ENCODE data around the gene CXCR4. TPM values are rescaled to one million over a fixed set of nuclear protein-coding genes. Genes with fewer than 3 reads are reported as not detected.

Gene CXCR4
- total and polyA plus RNA-seq, 5 donors from 2014 or later = 536 to 2,224 (median 590) TPM

- H3K36me3 Mint-ChIP-seq = peaks cover 26% of the 10 kb centered on the region
- Histone ChIP-seq H3K4me1 (ENCODE audit: control insufficient read depth, insufficient read depth, low read length, poor library complexity, severe bottlenecking) (peaks cover 44% of the 10 kb centered on the region), H3K27ac (ENCODE audit: insufficient read depth, low read length, poor library complexity, severe bottlenecking) (peak overlapping the region; percentile 94), H3K36me3 (ENCODE audit: control insufficient read depth, insufficient read depth, low read length) (peaks cover 19% of the 10 kb centered on the region), H3K4me3 (ENCODE audit: low read depth, low read length) (peak overlapping the region; percentile 100), H3K27me3 (ENCODE audit: control insufficient read depth, insufficient read depth, low read length) (peaks cover 2% of the 10 kb centered on the region), H3K9me3 (ENCODE audit: control insufficient read depth in 2 of 2, low read length in 2 of 2) (no peaks in the 10 kb centered on the region)
- peaks cover 0 to 11% (median 0%) of the 10 kb centered on the region in 7 donors for H3K9me3 Mint-ChIP-seq
- DNase-seq (peak; percentile 78 to 88 (median 85)), ATAC-seq (ENCODE audit: low read depth in 2 of 2) (peak; percentile 64 to 72)
- peaks cover 22 to 73% (median 48%) of the 10 kb centered on the region in 4 donors for H3K4me1 Mint-ChIP-seq
- peak overlapping the region; percentile 92 to 99 (median 98) for H3K4me3 Mint-ChIP-seq
- peaks cover 34% of the 10 kb centered on the region for H3K27me3 Mint-ChIP-seq
- peak overlapping the region; percentile 99 to 100 (median 100) for H3K27ac Mint-ChIP-seq
Observed at GRCh38 chr2:136118819-136119716, 1.1 kb upstream of the CXCR4 start.

- peak overlapping the region; percentile 99 to 100 (median 100) for H3K27ac Mint-ChIP-seq
- peaks cover 42% of the 10 kb centered on the region for H3K36me3 Mint-ChIP-seq
- peak in 2 of 3 donors; percentile 27 to 69 for DNase-seq
- Histone ChIP-seq H3K4me3 (ENCODE audit: low read depth, low read length) (peak overlapping the region; percentile 100), H3K9me3 (ENCODE audit: control insufficient read depth in 2 of 2, low read length in 2 of 2) (no peaks in the 10 kb centered on the region), H3K4me1 (ENCODE audit: control insufficient read depth, insufficient read depth, low read length, poor library complexity, severe bottlenecking) (peaks cover 41% of the 10 kb centered on the region), H3K36me3 (ENCODE audit: control insufficient read depth, insufficient read depth, low read length) (peaks cover 28% of the 10 kb centered on the region), H3K27ac (ENCODE audit: insufficient read depth, low read length, poor library complexity, severe bottlenecking) (peak overlapping the region; percentile 94), H3K27me3 (ENCODE audit: control insufficient read depth, insufficient read depth, low read length) (peaks cover 2% of the 10 kb centered on the region)
- peaks cover 32 to 73% (median 48%) of the 10 kb centered on the region in 4 donors for H3K4me1 Mint-ChIP-seq
- peaks cover 27% of the 10 kb centered on the region for H3K27me3 Mint-ChIP-seq
- H3K9me3 Mint-ChIP-seq = peaks cover 0 to 9% (median 0%) of the 10 kb centered on the region in 7 donors
- no peak for ATAC-seq (ENCODE audit: low read depth in 2 of 2)
- peak overlapping the region; percentile 92 to 99 (median 98) for H3K4me3 Mint-ChIP-seq
Observed at GRCh38 chr2:136117391-136117841, 533 bp downstream of the CXCR4 start.

DNA sequence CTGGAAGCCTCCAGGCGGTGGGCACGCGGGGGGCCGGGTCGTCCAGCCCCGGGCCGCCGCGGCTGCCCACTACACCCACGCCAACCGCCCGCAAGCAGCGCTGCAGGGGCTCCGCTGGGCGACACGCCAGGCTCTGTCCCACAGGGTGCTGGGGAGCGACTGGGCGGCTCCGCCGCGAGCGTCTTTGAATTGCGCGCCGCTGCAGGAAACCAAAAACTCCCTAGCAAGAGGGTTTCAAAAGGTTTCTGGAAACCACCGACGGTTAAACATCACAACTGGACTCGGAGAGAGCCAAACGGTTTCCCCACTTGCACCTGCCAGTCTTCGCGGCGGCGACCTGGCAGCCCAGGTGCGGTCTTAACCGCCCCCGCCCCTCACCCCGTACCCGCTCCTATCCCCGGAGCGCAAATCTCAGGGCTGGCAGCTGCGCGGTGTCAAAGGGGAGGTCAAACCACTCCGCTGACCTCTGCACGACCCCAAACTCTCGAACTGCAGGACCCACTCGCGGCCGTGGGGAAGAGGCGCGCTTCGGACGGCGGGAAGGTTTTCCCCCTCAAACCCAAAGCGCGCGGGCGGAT lies 1.0 kb downstream of the CXCR4 start:
- Mint-ChIP-seq H3K4me3 (peak overlapping the region; percentile 92 to 99 (median 98)), H3K9me3 (peaks cover 0 to 9% (median 0%) of the 10 kb centered on the region in 7 donors), H3K36me3 (peaks cover 45% of the 10 kb centered on the region), H3K4me1 (peaks cover 28 to 70% (median 45%) of the 10 kb centered on the region in 4 donors), H3K27ac (peak overlapping the region; percentile 99 to 100 (median 100)), H3K27me3 (peaks cover 27% of the 10 kb centered on the region)
- Histone ChIP-seq H3K27ac (ENCODE audit: insufficient read depth, low read length, poor library complexity, severe bottlenecking) (peak overlapping the region; percentile 94), H3K27me3 (ENCODE audit: control insufficient read depth, insufficient read depth, low read length) (peaks cover 2% of the 10 kb centered on the region), H3K4me3 (ENCODE audit: low read depth, low read length) (peak overlapping the region; percentile 100), H3K36me3 (ENCODE audit: control insufficient read depth, insufficient read depth, low read length) (peaks cover 28% of the 10 kb centered on the region), H3K9me3 (ENCODE audit: control insufficient read depth in 2 of 2, low read length in 2 of 2) (no peaks in the 10 kb centered on the region), H3K4me1 (ENCODE audit: control insufficient read depth, insufficient read depth, low read length, poor library complexity, severe bottlenecking) (peaks cover 41% of the 10 kb centered on the region)
- ATAC-seq (ENCODE audit: low read depth in 2 of 2) (peak; percentile 7 to 11), DNase-seq (peak; percentile 60 to 80 (median 72))

GRCh38 chr2:136116151-136116812 lies 1.7 kb downstream of the CXCR4 start:
- peaks cover 28 to 64% (median 44%) of the 10 kb centered on the region in 4 donors for H3K4me1 Mint-ChIP-seq
- peaks cover 28% of the 10 kb centered on the region for H3K36me3 ChIP-seq (ENCODE audit: control insufficient read depth, insufficient read depth, low read length)

DNA sequence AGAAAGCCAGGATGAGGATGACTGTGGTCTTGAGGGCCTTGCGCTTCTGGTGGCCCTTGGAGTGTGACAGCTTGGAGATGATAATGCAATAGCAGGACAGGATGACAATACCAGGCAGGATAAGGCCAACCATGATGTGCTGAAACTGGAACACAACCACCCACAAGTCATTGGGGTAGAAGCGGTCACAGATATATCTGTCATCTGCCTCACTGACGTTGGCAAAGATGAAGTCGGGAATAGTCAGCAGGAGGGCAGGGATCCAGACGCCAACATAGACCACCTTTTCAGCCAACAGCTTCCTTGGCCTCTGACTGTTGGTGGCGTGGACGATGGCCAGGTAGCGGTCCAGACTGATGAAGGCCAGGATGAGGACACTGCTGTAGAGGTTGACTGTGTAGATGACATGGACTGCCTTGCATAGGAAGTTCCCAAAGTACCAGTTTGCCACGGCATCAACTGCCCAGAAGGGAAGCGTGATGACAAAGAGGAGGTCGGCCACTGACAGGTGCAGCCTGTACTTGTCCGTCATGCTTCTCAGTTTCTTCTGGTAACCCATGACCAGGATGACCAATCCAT lies 2.7 kb downstream of the CXCR4 start:
- Histone ChIP-seq H3K27ac (ENCODE audit: insufficient read depth, low read length, poor library complexity, severe bottlenecking) (peak overlapping the region; percentile 94), H3K4me3 (ENCODE audit: low read depth, low read length) (peak overlapping the region; percentile 100), H3K4me1 (ENCODE audit: control insufficient read depth, insufficient read depth, low read length, poor library complexity, severe bottlenecking) (peaks cover 41% of the 10 kb centered on the region), H3K27me3 (ENCODE audit: control insufficient read depth, insufficient read depth, low read length) (peaks cover 2% of the 10 kb centered on the region), H3K36me3 (ENCODE audit: control insufficient read depth, insufficient read depth, low read length) (peaks cover 28% of the 10 kb centered on the region), H3K9me3 (ENCODE audit: control insufficient read depth in 2 of 2, low read length in 2 of 2) (no peaks in the 10 kb centered on the region)
- Mint-ChIP-seq H3K27ac (peak overlapping the region; percentile 69 to 99 (median 94)), H3K9me3 (peaks cover 0 to 9% (median 0%) of the 10 kb centered on the region in 7 donors), H3K4me3 (peak overlapping the region; percentile 92 to 99 (median 98)), H3K4me1 (peaks cover 22 to 55% (median 41%) of the 10 kb centered on the region in 4 donors), H3K36me3 (peaks cover 45% of the 10 kb centered on the region), H3K27me3 (peaks cover 27% of the 10 kb centered on the region)
- ATAC-seq (ENCODE audit: low read depth in 2 of 2) (no peak), DNase-seq (peak in 2 of 3 donors; percentile 26 to 58)

More at GRCh38 chr2:136116151-136116812, 1.7 kb downstream of the CXCR4 start:
- Histone ChIP-seq H3K27me3 (ENCODE audit: control insufficient read depth, insufficient read depth, low read length) (peaks cover 2% of the 10 kb centered on the region), H3K9me3 (ENCODE audit: control insufficient read depth in 2 of 2, low read length in 2 of 2) (no peaks in the 10 kb centered on the region), H3K4me1 (ENCODE audit: control insufficient read depth, insufficient read depth, low read length, poor library complexity, severe bottlenecking) (peaks cover 41% of the 10 kb centered on the region), H3K27ac (ENCODE audit: insufficient read depth, low read length, poor library complexity, severe bottlenecking) (peak overlapping the region; percentile 94), H3K4me3 (ENCODE audit: low read depth, low read length) (peak overlapping the region; percentile 100)
- Mint-ChIP-seq H3K27ac (peak overlapping the region; percentile 54 to 99 (median 94)), H3K36me3 (peaks cover 45% of the 10 kb centered on the region), H3K4me3 (peak overlapping the region; percentile 92 to 99 (median 98)), H3K27me3 (peaks cover 27% of the 10 kb centered on the region), H3K9me3 (peaks cover 0 to 9% (median 0%) of the 10 kb centered on the region in 7 donors)
- DNase-seq (peak; percentile 66 to 85 (median 85)), ATAC-seq (ENCODE audit: low read depth in 2 of 2) (peak; percentile 13)

DNA sequence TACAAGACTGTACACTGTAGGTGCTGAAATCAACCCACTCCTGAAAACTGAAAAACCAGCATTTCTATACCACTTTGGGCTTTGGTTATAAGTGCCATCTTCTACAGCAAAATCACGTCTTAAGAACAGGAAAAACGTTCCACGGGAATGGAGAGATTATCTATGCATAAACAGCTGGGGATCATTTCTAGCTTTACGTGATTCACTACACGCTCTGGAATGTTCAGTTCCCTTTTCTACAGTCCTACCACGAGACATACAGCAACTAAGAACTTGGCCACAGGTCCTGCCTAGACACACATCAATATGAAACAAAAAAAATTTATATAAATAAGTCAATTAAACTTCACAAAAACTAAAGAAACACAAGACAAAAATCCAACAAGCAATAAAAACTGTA lies 3.6 kb downstream of the CXCR4 start:
- peaks cover 45% of the 10 kb centered on the region for H3K36me3 Mint-ChIP-seq
- Histone ChIP-seq H3K27ac (ENCODE audit: insufficient read depth, low read length, poor library complexity, severe bottlenecking) (no peak overlapping the region), H3K4me1 (ENCODE audit: control insufficient read depth, insufficient read depth, low read length, poor library complexity, severe bottlenecking) (peaks cover 37% of the 10 kb centered on the region), H3K27me3 (ENCODE audit: control insufficient read depth, insufficient read depth, low read length) (no peaks in the 10 kb centered on the region), H3K36me3 (ENCODE audit: control insufficient read depth, insufficient read depth, low read length) (peaks cover 28% of the 10 kb centered on the region), H3K9me3 (ENCODE audit: control insufficient read depth in 2 of 2, low read length in 2 of 2) (no peaks in the 10 kb centered on the region), H3K4me3 (ENCODE audit: low read depth, low read length) (peak overlapping the region; percentile 100)
- peak overlapping the region in 2 of 3 donors; percentile 95 to 99 for H3K27ac Mint-ChIP-seq
- peaks cover 0 to 9% (median 0%) of the 10 kb centered on the region in 7 donors for H3K9me3 Mint-ChIP-seq
- H3K4me1 Mint-ChIP-seq = peaks cover 14 to 46% (median 36%) of the 10 kb centered on the region in 4 donors
- peak in 1 of 3 donors; percentile 44 for DNase-seq
- no peak for ATAC-seq (ENCODE audit: low read depth in 2 of 2)
- peaks cover 26% of the 10 kb centered on the region for H3K27me3 Mint-ChIP-seq
- H3K4me3 Mint-ChIP-seq = peak overlapping the region; percentile 72 to 99 (median 89)
